GM06990 (cell line): ENCODE measurements around the gene CHTOP.

ENCODE experiments used
- DNase-seq: peaks from one replicate; pipeline ENCODE4 v3.0.0-alpha.2; 2011; ENCODE audit not compliant: insufficient read length; ENCODE audit errors: extremely low read depth
- H3K27me3 ChIP-seq: replicated peaks from 2 replicates; pipeline ENCODE4 v1.6.0; 2011; ENCODE audit warnings: low read length; ENCODE audit not compliant: control insufficient read depth, insufficient read depth
- H3K36me3 ChIP-seq: 2 replicates; pipeline ENCODE4 v1.5.1; 2011; ENCODE audit warnings: low read length; ENCODE audit not compliant: control insufficient read depth, insufficient read depth
- H3K4me3 ChIP-seq: replicated peaks from 2 replicates; pipeline ENCODE4 v1.5.1; 2011; ENCODE audit warnings: low read depth, mild to moderate bottlenecking, control low read depth, low read length
- TF ChIP-seq, protein P1 (sequence below): IDR thresholded peaks from 2 replicates; pipeline ENCODE4 v1.5.1; 2011; ENCODE audit warnings: low read length, control low read depth, mild to moderate bottlenecking, inconsistent platforms; ENCODE audit not compliant: insufficient read depth, poor library complexity, severe bottlenecking

The CHTOP gene

GRCh38 chr1:153643816-153644215, 9.9 kb downstream of the CHTOP start:
- H3K27me3 ChIP-seq = no peaks in the 10 kb centered on the region
- no peak overlapping the region for H3K4me3 ChIP-seq
- TF ChIP-seq, protein P1, sequence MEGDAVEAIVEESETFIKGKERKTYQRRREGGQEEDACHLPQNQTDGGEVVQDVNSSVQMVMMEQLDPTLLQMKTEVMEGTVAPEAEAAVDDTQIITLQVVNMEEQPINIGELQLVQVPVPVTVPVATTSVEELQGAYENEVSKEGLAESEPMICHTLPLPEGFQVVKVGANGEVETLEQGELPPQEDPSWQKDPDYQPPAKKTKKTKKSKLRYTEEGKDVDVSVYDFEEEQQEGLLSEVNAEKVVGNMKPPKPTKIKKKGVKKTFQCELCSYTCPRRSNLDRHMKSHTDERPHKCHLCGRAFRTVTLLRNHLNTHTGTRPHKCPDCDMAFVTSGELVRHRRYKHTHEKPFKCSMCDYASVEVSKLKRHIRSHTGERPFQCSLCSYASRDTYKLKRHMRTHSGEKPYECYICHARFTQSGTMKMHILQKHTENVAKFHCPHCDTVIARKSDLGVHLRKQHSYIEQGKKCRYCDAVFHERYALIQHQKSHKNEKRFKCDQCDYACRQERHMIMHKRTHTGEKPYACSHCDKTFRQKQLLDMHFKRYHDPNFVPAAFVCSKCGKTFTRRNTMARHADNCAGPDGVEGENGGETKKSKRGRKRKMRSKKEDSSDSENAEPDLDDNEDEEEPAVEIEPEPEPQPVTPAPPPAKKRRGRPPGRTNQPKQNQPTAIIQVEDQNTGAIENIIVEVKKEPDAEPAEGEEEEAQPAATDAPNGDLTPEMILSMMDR = no peak
- DNase-seq = no peak
- peaks cover 31% of the 10 kb centered on the region for H3K36me3 ChIP-seq

DNA sequence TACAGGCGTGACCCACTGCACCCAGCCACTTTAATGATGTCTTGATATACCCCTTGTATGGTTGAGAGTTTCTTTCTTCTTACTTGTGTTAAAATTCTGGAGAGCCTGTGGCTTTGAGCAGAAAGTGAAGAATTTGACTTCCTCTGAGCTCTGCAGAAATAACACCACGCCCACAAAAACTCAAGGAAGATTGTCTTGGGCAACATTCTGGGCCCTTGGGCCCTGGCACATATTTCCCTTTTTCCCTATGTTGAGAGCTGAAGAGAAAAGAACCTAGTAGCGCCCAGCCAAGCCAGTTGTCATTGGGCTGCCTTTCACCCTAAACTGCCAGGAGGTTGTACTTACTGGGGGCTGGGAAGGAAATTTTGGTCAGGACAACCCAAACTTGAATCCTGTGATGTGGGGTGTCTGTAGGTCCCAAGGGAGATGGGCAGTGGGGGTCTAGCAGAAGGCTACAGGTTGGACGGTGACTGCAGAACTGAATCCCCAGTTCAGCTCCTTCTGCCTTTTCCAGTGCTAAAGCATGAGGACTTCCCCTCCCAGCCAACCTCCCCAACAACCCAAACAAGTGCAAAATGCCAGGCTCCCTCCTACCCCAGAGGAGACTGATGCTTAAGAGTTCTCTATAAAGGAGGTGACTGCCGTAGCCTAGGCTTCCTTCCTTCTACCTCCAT, 12.9 kb downstream of the CHTOP start:
- Histone ChIP-seq H3K27me3 (no peaks in the 10 kb centered on the region), H3K4me3 (no peak overlapping the region), H3K36me3 (peaks cover 21% of the 10 kb centered on the region)
- TF ChIP-seq, protein P1 = no peak
- DNase-seq = no peak

- TF ChIP-seq, protein P1 = no peak
- H3K27me3 ChIP-seq = no peaks in the 10 kb centered on the region
- DNase-seq = no peak
- peaks cover 16% of the 10 kb centered on the region for H3K36me3 ChIP-seq
- no peak overlapping the region for H3K4me3 ChIP-seq
Observed at GRCh38 chr1:153647346-153647714, 13.5 kb downstream of the CHTOP start.

DNA sequence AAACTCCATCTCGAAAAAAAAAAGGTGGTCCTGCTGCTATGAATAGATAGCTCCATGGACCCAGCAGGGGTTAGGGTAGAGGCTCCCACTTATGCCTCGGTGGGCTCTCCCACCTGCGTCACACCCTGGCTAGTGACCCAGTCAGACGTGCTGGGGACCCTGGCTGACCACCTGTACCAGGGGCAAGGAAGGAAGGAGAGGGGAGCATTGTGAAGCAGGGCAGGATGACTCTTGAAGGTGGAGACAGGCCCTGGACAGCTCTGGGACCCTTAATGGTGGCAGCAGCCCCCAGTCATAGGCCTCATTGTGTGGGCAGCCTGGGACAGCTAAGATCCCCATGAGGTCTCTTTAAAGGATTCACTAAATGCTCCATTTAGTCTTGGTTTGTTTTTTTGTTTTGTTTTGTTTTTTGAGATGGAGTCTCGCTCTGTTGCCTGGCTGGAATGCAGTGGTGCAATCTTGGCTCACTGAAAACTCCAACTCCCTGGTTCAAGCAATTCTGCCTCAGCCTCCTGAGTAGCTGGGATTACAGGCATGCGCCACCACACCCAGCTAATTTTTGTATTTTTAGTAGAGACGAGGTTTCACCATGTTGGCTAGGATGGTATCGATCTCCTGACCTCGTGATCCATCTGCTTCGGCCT, 14.3 kb downstream of the CHTOP start:
- DNase-seq = no peak
- H3K27me3 ChIP-seq = no peaks in the 10 kb centered on the region
- H3K4me3 ChIP-seq = no peak overlapping the region
- TF ChIP-seq, protein P1 = no peak
- peaks cover 14% of the 10 kb centered on the region for H3K36me3 ChIP-seq

DNA sequence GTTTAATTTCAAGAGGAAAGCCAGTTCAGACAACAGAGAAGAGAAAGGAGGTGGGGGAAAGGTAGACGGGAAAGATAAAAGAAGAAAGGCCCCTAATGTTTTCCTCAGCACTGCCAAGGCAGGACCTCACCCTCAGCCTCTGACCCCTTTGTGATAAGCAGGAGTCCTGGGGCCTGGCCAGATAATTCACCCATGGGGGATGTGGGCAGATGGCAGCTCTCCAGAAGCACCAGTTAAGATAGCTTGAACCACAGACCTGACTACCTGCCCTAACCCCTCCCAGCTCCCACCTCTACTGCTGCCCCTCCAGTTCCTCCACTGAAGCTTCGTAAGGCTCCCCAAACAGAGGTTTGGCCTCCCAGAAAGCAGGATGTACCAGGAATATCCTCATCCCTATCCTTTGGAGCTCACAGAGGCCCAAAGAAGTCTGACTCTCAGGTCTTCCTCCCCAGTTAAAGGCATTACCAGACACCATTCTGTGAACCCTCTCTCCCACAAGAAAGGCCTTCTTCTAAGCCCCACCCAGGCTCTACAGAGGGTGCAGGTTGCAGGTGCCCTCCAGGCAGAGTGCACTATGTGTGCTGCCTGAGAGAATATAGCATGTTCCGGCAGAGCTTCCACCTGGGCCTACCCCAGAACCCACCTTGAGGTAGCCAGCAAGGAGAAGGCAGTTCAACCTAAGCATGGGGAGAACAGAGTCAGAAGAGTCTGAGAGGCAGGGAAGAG, 15.4 kb downstream of the CHTOP start:
- Histone ChIP-seq H3K36me3 (peaks cover 13% of the 10 kb centered on the region), H3K4me3 (no peak overlapping the region), H3K27me3 (no peaks in the 10 kb centered on the region)
- TF ChIP-seq, protein P1 = no peak
- DNase-seq = no peak
